GOT3 (cell line): Measurements from ENCODE around the gene MEOX2.

ENCODE experiments used
- DNase-seq: peaks from one replicate; lab custom pipeline; 2025; ENCODE audit warnings: mixed read lengths; lab: John Stamatoyannopoulos, UW

Gene MEOX2

GRCh38 chr7:15681186-15681585 is 5.3 kb downstream of the MEOX2 start:
- DNase-seq, result no peak

GRCh38 chr7:15680446-15680845 is 6.0 kb downstream of the MEOX2 start:
- no peak for DNase-seq

GRCh38 chr7:15679306-15679705 is 7.2 kb downstream of the MEOX2 start:
- DNase-seq, result no peak

GRCh38 chr7:15678653-15679052 is 7.8 kb downstream of the MEOX2 start:
- no peak for DNase-seq

GRCh38 chr7:15675379-15675778 is 11.1 kb downstream of the MEOX2 start:
- no peak for DNase-seq

- DNase-seq, result no peak
Measured at GRCh38 chr7:15674586-15674985, 11.9 kb downstream of the MEOX2 start.

GRCh38 chr7:15669443-15670090 is 16.9 kb downstream of the MEOX2 start:
- DNase-seq, result no peak

GRCh38 chr7:15667991-15668390 is 18.5 kb downstream of the MEOX2 start:
- DNase-seq, result no peak

GRCh38 chr7:15662451-15662850 is 24.0 kb downstream of the MEOX2 start:
- DNase-seq, result no peak

- DNase-seq, result no peak
Measured at GRCh38 chr7:15658247-15658646, 28.2 kb downstream of the MEOX2 start.

GRCh38 chr7:15652776-15653290 is 33.6 kb downstream of the MEOX2 start:
- no peak for DNase-seq

GRCh38 chr7:15651693-15652092 is 34.8 kb downstream of the MEOX2 start:
- no peak for DNase-seq

- DNase-seq, result no peak
Measured at GRCh38 chr7:15650787-15651186, 35.7 kb downstream of the MEOX2 start.

- DNase-seq, result no peak
Measured at GRCh38 chr7:15648461-15648961, 38.0 kb downstream of the MEOX2 start.

- DNase-seq, result no peak
Measured at GRCh38 chr7:15647309-15647708, 39.2 kb downstream of the MEOX2 start.

GRCh38 chr7:15643000-15643705 is 43.3 kb downstream of the MEOX2 start:
- no peak for DNase-seq

- no peak for DNase-seq
Measured at GRCh38 chr7:15628876-15629275, 57.6 kb downstream of the MEOX2 start.

GRCh38 chr7:15626041-15626440 is 60.4 kb downstream of the MEOX2 start:
- no peak for DNase-seq

- DNase-seq, result no peak
Measured at GRCh38 chr7:15625466-15625865, 61.0 kb downstream of the MEOX2 start.

- DNase-seq, result no peak
Measured at GRCh38 chr7:15621468-15621867, 65.0 kb downstream of the MEOX2 start.

- no peak for DNase-seq
Measured at GRCh38 chr7:15620491-15621185, 65.8 kb downstream of the MEOX2 start.

GRCh38 chr7:15618275-15618674 is 68.2 kb downstream of the MEOX2 start:
- no peak for DNase-seq

- no peak for DNase-seq
Measured at GRCh38 chr7:15612205-15612604, 74.3 kb downstream of the MEOX2 start.
